Mesendoderm (in vitro differentiated cells): ENCODE results near the gene RHOT1.

Source experiments
- DNase-seq: peaks from one replicate; pipeline ENCODE4 v3.0.0; 2013
- H2AK5ac ChIP-seq: 2 replicates; pipeline ENCODE4 v1.6.1; 2013; ENCODE audit warnings: low read length, inconsistent platforms
- H2BK120ac ChIP-seq: 2 replicates; pipeline ENCODE4 v1.6.1; 2013; ENCODE audit warnings: low read depth, mild to moderate bottlenecking, low read length, moderate library complexity, mixed read lengths
- H2BK15ac ChIP-seq: replicated peaks from 2 replicates; pipeline ENCODE4 v1.6.1; 2013; ENCODE audit warnings: low read depth, mild to moderate bottlenecking, moderate library complexity
- H2BK5ac ChIP-seq: 2 replicates; pipeline ENCODE4 v1.6.1; 2013; ENCODE audit warnings: low read length, inconsistent platforms
- H3K18ac ChIP-seq: 2 replicates; pipeline ENCODE4 v1.6.1; 2013; ENCODE audit warnings: mild to moderate bottlenecking, low read length, mixed read lengths
- H3K23ac ChIP-seq: one replicate; pipeline ENCODE4 v1.6.1; 2013; ENCODE audit warnings: low read length
- H3K27ac ChIP-seq: 2 replicates; pipeline ENCODE4 v1.5.1; 2013; ENCODE audit warnings: low read depth, mild to moderate bottlenecking, inconsistent platforms, low read length, moderate library complexity
- H3K27me3 ChIP-seq: 2 replicates; pipeline ENCODE4 v1.6.1; 2013; ENCODE audit warnings: low read length, control low read depth, mild to moderate bottlenecking, inconsistent platforms; ENCODE audit not compliant: insufficient read depth, poor library complexity
- H3K36me3 ChIP-seq: 2 replicates; pipeline ENCODE4 v1.6.1; 2013; ENCODE audit warnings: low read length, inconsistent platforms; ENCODE audit not compliant: control insufficient read depth, insufficient read depth
- H3K4ac ChIP-seq: one replicate; pipeline ENCODE4 v1.6.1; 2013; ENCODE audit warnings: low read depth, mild to moderate bottlenecking, low read length, moderate library complexity
- H3K4me1 ChIP-seq: 2 replicates; pipeline ENCODE4 v1.6.1; 2013; ENCODE audit warnings: low read depth, low read length, inconsistent platforms; ENCODE audit not compliant: control insufficient read depth
- H3K4me2 ChIP-seq: 2 replicates; pipeline ENCODE4 v1.6.1; 2013; ENCODE audit warnings: low read length
- H3K4me3 ChIP-seq: 2 replicates; pipeline ENCODE4 v1.5.1; 2013; ENCODE audit warnings: mild to moderate bottlenecking, low read length
- H3K56ac ChIP-seq: one replicate; pipeline ENCODE4 v1.6.1; 2013; ENCODE audit warnings: low read length
- H3K79me1 ChIP-seq: 2 replicates; pipeline ENCODE4 v1.6.1; 2013; ENCODE audit warnings: low read length, inconsistent platforms
- H3K79me2 ChIP-seq: 2 replicates; pipeline ENCODE4 v1.6.1; 2013; ENCODE audit warnings: mild to moderate bottlenecking, low read length; ENCODE audit not compliant: control insufficient read depth, insufficient read depth
- H3K9ac ChIP-seq: 2 replicates; pipeline ENCODE4 v1.6.1; 2013; ENCODE audit warnings: low read length, inconsistent platforms
- H4K5ac ChIP-seq: one replicate; pipeline ENCODE4 v1.6.1; 2013; ENCODE audit warnings: low read length
- H4K8ac ChIP-seq: one replicate; pipeline ENCODE4 v1.6.1; 2013; ENCODE audit warnings: low read depth, mild to moderate bottlenecking, control low read depth, low read length, moderate library complexity
- WGBS: extraction: QIAGEN DNeasy Blood & Tissue Kit; methylation state at CpG from one replicate; pipeline ENCODE4 v1.1.7; 2013; ENCODE audit warnings: low lambda C conversion rate, missing lambda C conversion rate; ENCODE audit not compliant: insufficient coverage; ENCODE audit errors: extremely low coverage; 5-methylcytosine and 5-hydroxymethylcytosine counted together

Gene RHOT1

GRCh38 chr17:32206861-32207260 lies 64.6 kb downstream of the RHOT1 start:
- Histone ChIP-seq H3K36me3 (no peaks in the 10 kb centered on the region), H3K27ac (no peak overlapping the region)
- no CpG with 5 or more reads among the region's 2 CpGs for WGBS

GRCh38 chr17:32208436-32208835 lies 66.1 kb downstream of the RHOT1 start:
- H4K8ac ChIP-seq: no peak overlapping the region
- no peaks in the 10 kb centered on the region for H3K27me3 ChIP-seq
- no peak overlapping the region for H3K4me2 ChIP-seq
- no peak overlapping the region for H3K4me3 ChIP-seq
- no peak overlapping the region for H3K56ac ChIP-seq
- H2BK15ac ChIP-seq: no peak overlapping the region
- H3K23ac ChIP-seq: no peak overlapping the region
- H3K79me2 ChIP-seq: no peaks in the 10 kb centered on the region
- no peak overlapping the region for H3K18ac ChIP-seq
- H2AK5ac ChIP-seq: no peak overlapping the region
- H3K9ac ChIP-seq: no peak overlapping the region
- H4K5ac ChIP-seq: no peak overlapping the region
- H3K79me1 ChIP-seq: no peaks in the 10 kb centered on the region
- no peak overlapping the region for H2BK120ac ChIP-seq
- no peak overlapping the region for H2BK5ac ChIP-seq
- H3K4ac ChIP-seq: no peak overlapping the region
- no peaks in the 10 kb centered on the region for H3K4me1 ChIP-seq
- H3K27ac ChIP-seq: no peak overlapping the region
- no peak for DNase-seq
- no peaks in the 10 kb centered on the region for H3K36me3 ChIP-seq

More at GRCh38 chr17:32206861-32207260, 64.6 kb downstream of the RHOT1 start:
- Histone ChIP-seq H2BK5ac (no peak overlapping the region), H3K56ac (no peak overlapping the region), H3K9ac (no peak overlapping the region), H4K8ac (no peak overlapping the region), H4K5ac (no peak overlapping the region), H3K79me1 (no peaks in the 10 kb centered on the region), H3K4me1 (no peaks in the 10 kb centered on the region), H3K79me2 (no peaks in the 10 kb centered on the region), H2BK15ac (no peak overlapping the region), H2BK120ac (no peak overlapping the region), H3K4me2 (no peak overlapping the region), H3K27me3 (no peaks in the 10 kb centered on the region), H3K18ac (no peak overlapping the region), H3K23ac (no peak overlapping the region), H2AK5ac (no peak overlapping the region), H3K4me3 (no peak overlapping the region), H3K4ac (no peak overlapping the region)
- no peak for DNase-seq

DNA sequence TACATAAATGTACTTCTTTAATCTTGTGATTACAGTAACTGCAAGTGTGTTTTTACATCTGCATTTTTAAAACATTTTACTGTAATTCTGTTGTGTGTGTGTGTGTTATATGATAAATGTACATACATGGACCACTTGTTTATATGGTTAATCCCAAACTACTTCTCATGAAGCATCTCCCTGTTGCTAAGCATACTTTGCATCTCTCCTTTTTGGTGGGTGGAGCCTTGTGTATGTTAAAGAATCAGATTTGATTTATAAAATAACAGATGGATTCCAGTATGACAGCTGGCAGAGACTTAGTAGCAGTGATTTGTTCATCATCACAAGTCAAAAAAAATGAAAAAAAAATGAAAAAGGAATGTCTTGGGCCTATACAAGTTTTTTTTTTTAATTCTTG lies 67.3 kb downstream of the RHOT1 start:
- H3K79me1 ChIP-seq: no peaks in the 10 kb centered on the region
- H3K9ac ChIP-seq: no peak overlapping the region
- H3K36me3 ChIP-seq: no peaks in the 10 kb centered on the region

DNA sequence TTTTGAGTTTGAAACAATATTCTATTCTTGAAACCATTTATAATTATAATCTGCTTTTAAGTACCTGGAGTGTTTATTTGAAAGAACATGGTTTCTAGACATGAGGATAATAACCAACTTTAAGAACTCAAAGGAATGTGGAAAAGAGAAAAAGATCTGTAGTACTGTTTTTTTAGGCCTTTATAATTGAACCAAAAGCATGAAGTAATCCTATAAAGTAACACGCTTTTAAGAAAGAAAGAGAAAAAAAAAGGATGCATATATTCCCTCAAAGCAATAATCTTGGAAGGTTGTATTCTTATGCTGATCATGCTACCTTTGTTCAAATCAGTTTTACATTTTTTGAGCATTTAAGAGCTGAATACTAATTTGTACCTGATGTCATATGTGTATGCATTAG lies 69.4 kb downstream of the RHOT1 start:
- Histone ChIP-seq H3K9ac (no peak overlapping the region), H2AK5ac (no peak overlapping the region), H3K27me3 (no peaks in the 10 kb centered on the region), H3K27ac (no peak overlapping the region), H3K79me2 (no peaks in the 10 kb centered on the region), H3K18ac (no peak overlapping the region), H3K4ac (no peak overlapping the region), H2BK15ac (no peak overlapping the region), H3K23ac (no peak overlapping the region), H4K8ac (no peak overlapping the region), H3K4me2 (no peak overlapping the region), H3K4me3 (no peak overlapping the region), H2BK5ac (no peak overlapping the region), H3K56ac (no peak overlapping the region), H3K4me1 (no peaks in the 10 kb centered on the region), H4K5ac (no peak overlapping the region), H3K36me3 (no peaks in the 10 kb centered on the region), H2BK120ac (no peak overlapping the region), H3K79me1 (no peaks in the 10 kb centered on the region)
- WGBS: no CpG with 5 or more reads among the region's 1 CpG
- no peak for DNase-seq

More for the DNA sequence above, 67.3 kb downstream of the RHOT1 start:
- Histone ChIP-seq H3K56ac (no peak overlapping the region), H3K27me3 (no peaks in the 10 kb centered on the region), H3K4me3 (no peak overlapping the region), H4K5ac (no peak overlapping the region), H3K4me2 (no peak overlapping the region), H4K8ac (no peak overlapping the region), H3K18ac (no peak overlapping the region), H2BK5ac (no peak overlapping the region), H3K27ac (no peak overlapping the region), H3K4ac (no peak overlapping the region), H2BK15ac (no peak overlapping the region), H2AK5ac (no peak overlapping the region), H2BK120ac (no peak overlapping the region), H3K4me1 (no peaks in the 10 kb centered on the region), H3K79me2 (no peaks in the 10 kb centered on the region), H3K23ac (no peak overlapping the region)
- no peak for DNase-seq

- no peak overlapping the region for H3K56ac ChIP-seq
- no peaks in the 10 kb centered on the region for H3K4me1 ChIP-seq
- no peak overlapping the region for H3K4me3 ChIP-seq
- H3K4me2 ChIP-seq: no peak overlapping the region
- H4K5ac ChIP-seq: no peak overlapping the region
- no peak overlapping the region for H3K4ac ChIP-seq
- H2BK15ac ChIP-seq: no peak overlapping the region
- no peak overlapping the region for H3K18ac ChIP-seq
- WGBS: 100% methylated on average over 2 of the region's 3 CpGs
- H3K27ac ChIP-seq: no peak overlapping the region
- no peak overlapping the region for H2AK5ac ChIP-seq
- H3K27me3 ChIP-seq: peaks cover 2% of the 10 kb centered on the region
- H3K23ac ChIP-seq: no peak overlapping the region
- no peak overlapping the region for H2BK120ac ChIP-seq
- no peak overlapping the region for H4K8ac ChIP-seq
- H3K36me3 ChIP-seq: no peaks in the 10 kb centered on the region
- H2BK5ac ChIP-seq: no peak overlapping the region
- no peaks in the 10 kb centered on the region for H3K79me2 ChIP-seq
- H3K9ac ChIP-seq: no peak overlapping the region
- H3K79me1 ChIP-seq: no peaks in the 10 kb centered on the region
- no peak for DNase-seq
Observed at GRCh38 chr17:32215696-32216095, 73.4 kb downstream of the RHOT1 start.

- no CpG with 5 or more reads among the region's 3 CpGs for WGBS
Observed at GRCh38 chr17:32222621-32223020, 80.3 kb downstream of the RHOT1 start.

More at GRCh38 chr17:32222621-32223020, 80.3 kb downstream of the RHOT1 start:
- Histone ChIP-seq H2BK15ac (no peak overlapping the region), H2BK120ac (no peak overlapping the region), H3K4ac (no peak overlapping the region), H3K56ac (no peak overlapping the region), H4K8ac (no peak overlapping the region), H4K5ac (no peak overlapping the region), H3K79me1 (no peaks in the 10 kb centered on the region), H3K4me3 (no peak overlapping the region), H3K36me3 (no peaks in the 10 kb centered on the region), H3K4me1 (no peaks in the 10 kb centered on the region), H3K18ac (no peak overlapping the region), H3K27ac (no peak overlapping the region), H3K9ac (no peak overlapping the region), H3K27me3 (peaks cover 2% of the 10 kb centered on the region), H3K4me2 (no peak overlapping the region), H3K79me2 (no peaks in the 10 kb centered on the region), H2BK5ac (no peak overlapping the region), H3K23ac (no peak overlapping the region), H2AK5ac (no peak overlapping the region)
- peak; percentile 34 for DNase-seq
